HG03139 (cell line): Measurements from ENCODE around the gene NCKAP5.

Source experiments
- ATAC-seq: cut with Tn5 transposase; IDR thresholded peaks from one replicate; pipeline ENCODE4 v1.9.1; 2021; ENCODE audit not compliant: unreplicated experiment

The NCKAP5 gene

DNA sequence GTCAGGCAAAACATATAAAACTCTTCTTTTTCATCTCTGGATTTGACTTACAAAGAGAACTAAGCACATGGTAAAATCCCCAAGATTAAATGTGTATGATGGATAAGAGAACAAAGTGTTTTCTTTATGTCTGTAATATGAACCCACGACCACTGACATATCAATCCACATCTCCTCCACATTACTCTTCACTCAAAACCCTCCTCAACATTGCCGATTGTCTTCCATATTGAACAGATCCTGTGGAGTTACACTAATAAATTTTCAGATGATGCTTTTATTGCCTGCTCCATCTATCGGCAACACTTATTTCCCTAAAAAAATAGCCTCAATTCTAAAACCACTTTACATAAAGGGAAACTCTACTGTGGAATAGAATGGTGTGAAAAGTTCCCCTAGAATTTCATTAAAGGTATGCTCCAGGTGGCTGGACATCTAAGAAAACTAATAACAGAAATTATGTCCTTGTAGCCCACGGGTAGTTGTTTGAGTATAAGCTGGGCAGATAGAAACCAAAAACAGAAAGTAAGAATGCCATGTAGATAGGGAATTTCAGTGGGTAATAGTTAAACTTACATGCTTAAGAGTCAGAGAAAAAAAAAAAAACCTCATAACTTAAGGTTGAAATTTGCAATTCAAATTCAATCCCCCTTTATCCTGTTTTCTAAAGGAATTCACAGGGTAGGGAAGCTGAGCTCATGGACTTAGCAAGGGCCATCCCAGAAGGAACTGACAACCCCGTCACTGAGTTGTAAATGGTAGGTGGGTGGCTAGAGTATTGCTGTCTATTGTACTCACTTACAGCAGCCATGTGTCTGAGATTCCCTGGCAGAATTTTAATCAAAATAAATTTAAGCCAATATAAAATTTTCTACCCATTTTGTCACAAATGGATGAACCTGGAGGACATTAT is 592.8 kb downstream of the NCKAP5 start:
- ATAC-seq = no peak

DNA sequence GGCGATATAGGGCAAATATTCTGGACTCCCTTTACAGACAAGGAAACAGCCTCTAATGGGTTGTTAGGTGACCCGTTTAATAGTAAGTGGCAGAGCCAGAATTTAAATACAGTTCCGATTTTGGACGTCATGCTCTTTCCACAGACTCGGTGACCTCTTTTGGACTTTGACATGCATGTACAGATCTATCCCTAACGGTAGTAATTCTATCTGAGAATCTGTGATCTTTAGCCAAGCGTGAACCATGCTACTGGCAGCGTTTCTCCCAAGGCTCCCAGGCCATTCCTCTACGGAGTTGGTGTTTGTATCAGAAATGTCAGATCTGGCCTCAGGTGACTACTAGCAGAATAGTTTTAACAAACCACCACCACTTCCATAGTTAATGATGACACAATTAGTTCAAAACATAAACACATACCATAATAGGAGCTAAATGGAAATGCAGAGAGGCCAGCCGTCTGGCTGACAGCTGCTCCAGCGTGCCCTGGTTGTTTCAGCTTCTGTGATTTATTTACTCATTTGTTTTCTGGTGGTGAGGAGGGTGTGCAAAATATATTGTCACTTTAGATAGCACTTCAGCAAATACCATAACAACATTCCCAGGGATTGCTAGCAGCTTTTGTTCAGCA is 593.7 kb downstream of the NCKAP5 start:
- ATAC-seq = no peak

DNA sequence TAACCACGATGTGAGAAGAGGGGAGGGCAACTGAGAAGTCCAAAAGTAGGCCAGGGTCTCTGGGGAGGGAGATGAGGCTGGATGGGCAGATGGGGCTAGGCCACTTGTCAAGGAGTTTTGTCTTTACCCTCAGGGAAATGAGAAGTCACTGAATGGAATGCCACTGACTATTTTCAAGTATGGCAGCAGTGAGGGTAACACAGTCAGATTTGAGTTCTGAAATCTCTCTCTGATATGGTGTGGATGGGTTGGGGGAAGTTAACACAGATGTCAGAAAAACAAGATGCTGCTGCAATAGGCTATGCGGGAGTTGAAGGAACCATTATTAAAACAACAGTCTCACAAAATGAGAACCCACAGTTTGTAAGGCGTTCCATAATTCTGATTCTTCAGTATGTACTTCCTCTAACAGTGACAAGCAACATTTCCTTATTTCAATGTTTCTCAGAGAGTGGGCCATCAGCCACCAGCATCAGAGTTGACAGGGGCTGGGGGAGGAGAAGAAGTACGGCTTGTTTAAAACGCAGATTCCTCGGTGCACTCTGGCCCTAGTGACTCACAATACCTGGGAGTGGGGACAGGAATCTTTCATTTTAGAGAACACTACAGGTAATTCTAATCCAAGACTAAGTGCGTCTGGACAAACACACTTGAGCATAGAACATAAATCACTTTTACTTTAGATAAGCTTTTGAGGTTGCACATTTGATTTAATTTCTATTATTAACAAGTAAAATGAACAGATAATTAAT is 596.8 kb downstream of the NCKAP5 start:
- no peak for ATAC-seq

DNA sequence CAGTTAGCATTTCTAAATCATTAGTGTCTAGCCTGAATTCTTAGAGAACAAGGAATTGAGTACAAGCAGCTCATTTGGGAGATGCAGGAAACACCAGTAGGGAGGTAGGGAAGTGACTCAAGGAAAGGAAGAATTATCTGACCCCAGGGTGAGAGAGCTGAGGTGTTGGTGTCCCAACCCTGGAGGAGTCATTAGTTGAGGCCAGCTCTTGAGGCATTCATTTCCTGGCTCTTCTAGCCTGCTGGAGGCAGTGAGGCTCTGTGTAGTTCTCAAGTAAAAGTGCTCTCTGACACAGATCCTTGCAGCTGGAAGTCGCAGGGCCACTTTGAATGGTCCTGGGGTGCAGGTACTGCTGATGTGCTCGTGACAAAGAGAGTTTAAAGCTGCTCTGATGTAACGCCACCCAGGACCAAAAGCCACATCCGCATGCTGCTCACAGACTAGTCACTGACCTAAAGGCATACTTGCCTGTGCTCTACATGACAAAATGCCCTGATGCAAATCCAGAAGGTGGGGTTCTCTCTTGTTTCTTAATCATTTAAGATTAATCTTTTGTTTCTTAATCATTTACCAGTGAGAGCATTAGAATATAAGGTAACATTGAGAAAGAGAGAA is 598.8 kb downstream of the NCKAP5 start:
- no peak for ATAC-seq

DNA sequence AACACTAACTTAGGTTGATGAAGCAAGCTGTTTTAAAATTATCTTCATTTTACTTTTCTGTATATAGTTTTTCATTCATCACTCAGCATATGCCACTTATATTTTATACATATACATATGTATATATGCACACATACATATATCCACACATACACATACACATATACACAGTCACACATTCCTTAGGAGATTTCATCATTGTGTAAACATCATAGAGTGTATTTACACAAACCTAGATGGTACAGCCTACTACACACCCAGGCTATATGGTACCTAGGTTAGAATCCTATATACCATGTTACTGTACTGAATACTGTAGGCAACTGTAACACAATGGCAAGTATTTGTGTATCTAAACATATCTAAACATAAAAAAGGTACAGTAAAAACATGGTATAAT is 602.8 kb downstream of the NCKAP5 start:
- ATAC-seq = no peak

DNA sequence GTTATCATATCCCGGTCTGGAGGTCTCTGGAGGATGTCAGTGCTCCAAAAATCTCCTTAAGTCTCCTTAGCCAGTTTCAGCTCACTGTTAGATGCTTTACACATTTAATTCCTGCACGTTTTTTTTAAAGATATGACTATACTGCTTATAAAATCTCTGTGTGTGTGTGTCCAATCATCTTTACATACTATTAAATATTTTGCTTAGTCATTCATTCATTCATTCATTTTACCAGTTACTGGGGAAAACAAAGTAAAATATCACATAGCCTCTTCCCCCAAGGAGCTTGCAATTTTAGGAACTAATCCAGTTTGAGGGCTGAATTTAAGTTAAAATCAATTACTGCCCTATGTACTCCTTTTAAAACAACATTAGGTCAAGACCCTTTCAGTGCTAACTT is 605.1 kb downstream of the NCKAP5 start:
- ATAC-seq = no peak

DNA sequence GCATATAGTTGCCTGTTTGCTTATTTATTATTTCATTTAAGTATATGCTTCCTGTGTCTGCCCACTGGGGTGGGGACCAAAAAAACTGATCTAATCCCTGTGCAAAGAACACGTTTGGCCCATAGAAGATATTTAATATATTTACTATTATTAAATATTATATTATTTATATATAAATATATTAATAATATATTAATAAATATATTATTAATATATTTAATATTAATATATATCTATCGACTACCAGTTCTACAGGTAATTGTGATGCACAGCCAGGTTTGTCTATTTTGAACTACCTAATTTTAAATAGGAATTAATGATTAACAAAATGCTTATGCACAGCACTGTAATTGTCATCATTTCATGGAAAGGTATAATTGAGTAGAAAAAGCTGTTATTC is 609.4 kb downstream of the NCKAP5 start:
- no peak for ATAC-seq

DNA sequence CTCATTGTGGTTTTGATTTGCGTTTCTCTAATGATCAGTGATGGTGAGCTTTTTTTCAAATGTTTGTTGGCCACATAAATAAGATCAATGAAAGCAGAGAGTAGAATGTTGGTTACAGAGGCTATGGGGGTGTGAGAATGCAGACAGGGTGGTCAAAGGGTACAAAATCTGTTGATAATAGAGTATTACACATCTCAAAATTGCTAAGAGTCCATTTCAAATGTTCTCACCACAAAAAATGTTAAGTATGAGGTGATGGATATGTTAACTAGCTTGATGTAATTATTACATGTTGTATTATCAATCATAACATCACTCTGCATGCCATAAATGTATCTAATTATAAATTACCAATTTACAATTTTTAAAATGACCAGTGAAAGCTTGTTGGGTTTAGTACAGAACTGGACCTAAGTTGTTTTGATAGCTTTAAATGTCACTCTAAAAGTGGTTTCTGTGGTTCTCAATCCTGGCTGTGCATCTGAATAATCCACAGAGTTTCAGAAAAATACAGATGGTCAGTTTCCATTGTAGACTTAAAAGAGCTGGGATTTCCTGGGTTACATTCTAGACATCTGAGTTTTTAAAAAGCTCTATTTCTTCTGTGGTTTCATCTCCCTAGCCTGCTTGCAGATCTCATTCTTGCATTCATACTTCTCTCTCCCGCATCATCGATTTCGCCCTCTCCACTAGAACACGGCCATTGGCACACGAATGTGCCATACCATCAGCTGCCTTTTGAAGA is 612.2 kb downstream of the NCKAP5 start:
- no peak for ATAC-seq

DNA sequence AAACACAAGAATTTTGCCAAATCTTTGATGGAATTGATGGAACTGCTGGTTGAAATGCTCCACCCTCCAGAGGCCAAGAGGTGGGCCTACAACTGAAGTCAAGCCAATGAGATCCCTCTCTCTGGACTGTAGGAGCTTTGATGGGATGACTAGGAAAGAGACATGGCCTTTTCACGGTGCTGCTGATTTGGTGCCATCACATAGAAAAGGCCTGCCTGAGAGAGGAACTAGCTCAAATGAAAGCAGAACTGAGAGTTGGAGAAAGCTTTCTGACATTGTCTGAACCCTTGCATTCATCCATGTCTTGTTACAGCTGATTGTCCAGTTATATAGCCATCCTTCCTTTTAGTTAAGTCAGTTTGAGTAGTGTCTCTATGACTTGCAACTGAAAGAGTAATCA is 614.5 kb downstream of the NCKAP5 start:
- ATAC-seq = no peak

DNA sequence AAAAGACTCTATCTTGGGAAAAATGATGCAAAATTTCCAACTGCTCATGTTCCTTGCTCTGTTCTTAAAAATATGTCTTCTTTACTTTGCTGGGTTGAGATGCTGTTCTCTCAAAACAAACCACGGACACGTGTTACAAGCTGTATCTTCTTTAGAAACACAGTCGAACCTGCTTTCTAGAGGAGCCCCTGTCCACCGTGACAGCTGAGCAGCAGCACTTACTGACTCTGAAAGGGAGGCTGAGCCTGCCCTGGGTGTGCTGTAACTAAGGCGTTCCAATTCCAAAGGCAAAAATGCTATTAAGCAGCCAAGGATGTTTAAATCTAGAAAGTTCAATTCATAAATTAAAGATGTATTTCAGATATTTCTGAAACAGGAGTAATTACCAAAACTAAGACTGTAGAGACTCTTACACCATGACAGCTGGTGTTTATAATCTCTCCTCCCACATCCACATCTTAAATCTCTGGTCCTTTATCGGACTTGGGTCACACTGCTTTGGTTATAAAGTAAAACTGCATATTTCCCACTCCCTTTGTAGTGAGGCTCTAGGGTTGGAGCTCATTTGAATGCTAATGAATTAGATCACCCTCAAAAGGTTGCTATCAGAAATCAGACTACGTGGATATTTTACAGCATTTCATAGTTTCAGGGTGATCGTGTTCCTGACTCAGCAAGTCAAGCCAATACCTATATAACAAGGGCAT is 617.1 kb downstream of the NCKAP5 start:
- ATAC-seq = no peak

DNA sequence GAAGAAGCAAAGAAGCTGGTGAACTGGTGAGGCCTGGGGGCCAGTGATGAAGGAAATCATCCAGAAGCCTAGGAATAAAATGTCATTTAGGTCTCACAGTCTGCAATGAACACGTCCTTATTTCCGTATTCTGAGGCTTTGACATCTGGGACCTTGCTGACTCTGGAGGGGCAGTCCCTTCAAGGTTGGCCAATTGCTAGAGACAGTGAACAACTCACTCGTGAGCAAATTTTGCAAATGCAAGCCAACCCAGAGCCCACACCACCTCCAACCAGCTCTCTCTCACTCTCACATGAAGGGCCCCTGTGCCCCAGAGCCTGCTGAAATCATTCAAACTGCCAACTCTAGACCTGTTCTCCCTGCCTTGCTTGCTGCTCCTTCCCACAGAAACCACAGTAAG is 619.2 kb downstream of the NCKAP5 start:
- ATAC-seq = no peak

DNA sequence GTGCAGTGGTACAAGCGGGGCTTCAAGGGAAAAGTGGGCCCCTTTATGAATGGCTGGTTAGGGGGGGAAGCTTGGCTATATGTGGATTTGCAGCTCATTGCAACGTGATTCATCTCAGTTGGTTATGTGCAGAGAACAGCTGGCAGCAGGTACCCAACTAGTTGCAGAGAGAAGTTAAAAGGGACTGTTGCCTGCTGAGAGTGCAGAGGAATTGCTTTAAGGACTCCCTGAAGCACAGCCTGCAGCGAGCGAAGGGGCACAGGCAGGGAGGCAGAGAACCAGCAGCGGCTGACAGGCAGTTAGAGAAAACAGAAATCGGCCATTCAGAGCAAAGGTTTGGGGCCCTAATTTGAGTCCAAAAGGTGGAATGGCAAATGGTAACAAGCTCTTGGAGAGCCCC is 620.1 kb downstream of the NCKAP5 start:
- ATAC-seq = no peak

DNA sequence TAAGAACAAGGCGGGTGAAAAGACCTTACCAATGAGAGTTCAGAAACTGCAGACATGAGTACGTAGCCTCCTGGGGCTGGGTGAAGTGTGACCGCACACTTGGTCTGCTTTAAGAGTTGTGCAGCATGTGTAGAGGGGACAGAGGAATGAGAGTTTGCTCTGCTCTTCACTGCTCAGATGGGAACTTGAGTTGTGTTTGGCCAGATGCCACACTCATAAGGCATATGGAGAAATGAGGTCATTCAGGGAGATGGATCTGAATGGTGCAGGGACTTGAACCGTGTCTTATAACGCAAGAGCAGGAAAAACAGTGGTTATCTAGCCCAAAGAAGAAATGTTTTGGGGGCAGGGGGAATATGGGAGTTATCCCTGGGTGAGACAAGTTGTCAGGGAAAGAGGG is 624.4 kb downstream of the NCKAP5 start:
- ATAC-seq = no peak

DNA sequence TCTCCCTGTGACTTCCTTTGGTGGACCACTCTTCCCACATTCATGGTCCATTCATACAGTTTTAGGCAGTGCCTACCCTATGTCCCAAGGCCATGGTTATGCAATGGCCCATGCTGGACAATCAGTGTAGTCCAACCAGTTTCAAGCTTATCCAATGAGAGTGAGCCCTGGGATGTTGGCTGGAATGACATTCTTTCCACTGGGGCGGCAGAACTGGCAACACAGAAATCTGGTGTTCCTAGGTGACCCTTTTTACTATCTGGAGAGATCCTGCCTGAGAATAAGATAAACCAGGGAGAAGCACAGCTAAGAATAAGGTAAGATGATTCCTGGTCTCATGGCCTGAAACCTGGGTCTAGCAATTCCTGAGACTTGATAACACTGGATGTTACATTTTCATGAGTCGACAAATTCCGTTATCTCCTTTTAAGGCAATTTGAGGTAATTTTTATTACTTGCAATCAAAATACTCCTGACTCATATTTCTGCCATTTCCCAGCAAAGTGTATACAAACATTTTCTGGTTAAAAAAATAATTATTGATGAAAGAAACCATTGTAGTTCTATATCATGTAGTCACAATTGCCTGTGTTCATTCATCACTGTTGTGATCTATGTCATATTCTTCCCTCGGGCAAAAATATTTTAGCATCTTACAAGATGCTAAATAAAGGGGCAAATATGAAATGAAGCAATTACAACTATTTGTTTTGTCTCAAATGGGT is 626.8 kb downstream of the NCKAP5 start:
- ATAC-seq = no peak

DNA sequence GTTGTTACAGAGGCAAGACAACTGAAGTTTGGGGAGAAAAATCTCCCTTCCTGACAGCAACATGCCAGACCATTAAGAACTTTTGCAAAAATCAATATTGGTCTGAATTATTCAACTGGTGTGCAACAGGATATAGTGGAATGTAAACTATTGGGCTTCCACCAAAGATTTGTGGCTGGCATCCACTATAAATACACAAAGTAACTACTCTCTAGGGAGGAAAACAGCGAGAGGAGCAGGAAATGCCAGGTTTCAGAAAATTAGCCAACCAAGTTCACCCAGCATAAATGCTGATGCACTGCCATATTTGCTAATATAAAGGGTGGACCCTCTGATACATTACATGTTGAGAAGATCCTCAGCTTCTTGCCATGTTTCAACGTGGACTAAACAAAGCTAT is 630.6 kb downstream of the NCKAP5 start:
- ATAC-seq = no peak

DNA sequence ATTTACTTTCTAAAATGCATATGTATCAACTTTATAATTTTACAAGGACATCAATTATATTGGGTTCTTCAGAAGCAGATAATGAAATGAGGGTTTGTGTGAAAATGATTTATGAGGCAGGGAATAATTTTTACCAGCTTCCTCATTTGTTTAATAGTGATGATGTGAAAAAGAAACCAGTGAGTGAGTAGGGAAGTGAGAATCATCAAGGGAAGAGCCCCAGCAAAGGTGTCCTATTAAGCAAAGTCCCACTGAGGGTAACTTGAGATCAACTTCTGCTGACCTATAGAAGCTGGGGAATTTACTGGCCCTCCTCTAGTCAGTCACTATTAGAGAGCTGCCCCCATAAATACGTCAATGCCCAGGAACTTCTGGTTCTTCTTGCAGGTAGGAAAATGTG is 631.5 kb downstream of the NCKAP5 start:
- ATAC-seq = peak; percentile 45

DNA sequence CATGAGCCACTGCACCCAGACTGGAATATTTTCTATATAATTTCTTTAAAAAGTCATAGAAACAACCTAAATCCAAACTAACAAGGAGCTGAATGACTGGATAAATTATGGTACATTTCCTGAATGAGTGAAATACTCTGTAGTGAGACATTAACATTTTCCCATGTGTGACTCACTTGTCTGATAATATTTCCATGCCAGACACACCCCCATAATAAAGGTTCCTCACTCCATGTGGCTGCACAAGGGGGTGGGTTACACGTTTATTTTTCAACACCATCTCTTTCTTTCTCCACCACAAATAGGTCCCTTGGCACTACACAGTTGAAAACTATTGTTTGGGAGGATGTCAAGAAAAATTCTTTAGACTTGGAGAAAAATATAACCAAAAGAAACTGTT is 632.0 kb downstream of the NCKAP5 start:
- ATAC-seq = no peak

DNA sequence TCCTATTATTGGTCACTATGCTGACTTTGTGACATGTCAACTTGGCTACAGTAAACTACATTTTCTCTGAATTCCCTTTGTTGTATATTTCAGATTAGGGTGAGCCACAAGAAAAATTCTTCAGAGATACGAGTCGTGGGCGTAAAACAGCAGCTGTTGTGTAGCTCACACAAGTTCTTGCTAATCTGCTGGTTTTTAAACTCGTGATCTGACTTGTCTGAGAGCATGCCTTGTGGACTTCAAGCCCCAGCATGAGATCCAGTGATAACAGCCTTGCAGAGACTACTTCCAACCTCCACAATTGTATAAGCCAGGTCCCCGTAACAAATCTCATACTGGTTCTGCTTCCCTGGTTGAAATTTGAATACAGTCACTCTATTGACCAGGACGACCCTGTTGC is 638.5 kb downstream of the NCKAP5 start:
- no peak for ATAC-seq

DNA sequence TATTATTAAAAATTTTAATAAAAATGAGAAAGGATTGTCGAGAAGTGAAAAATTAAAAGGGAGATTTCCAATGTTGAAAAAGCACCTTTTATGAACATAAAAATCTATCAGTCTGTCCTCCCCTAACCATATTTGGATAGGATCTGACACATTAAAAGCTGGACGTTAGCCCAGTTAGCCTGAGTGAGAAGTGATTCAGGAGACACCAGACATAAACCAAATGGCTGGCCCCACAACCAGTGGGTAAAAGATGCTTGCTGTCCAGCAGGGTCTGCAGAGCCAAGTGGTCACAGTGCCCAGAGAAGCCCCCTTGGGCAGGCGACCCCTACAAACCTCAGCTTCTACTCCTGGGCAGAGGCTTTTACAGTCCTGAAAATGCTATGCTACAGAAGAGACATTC is 644.5 kb downstream of the NCKAP5 start:
- ATAC-seq = no peak
